H9 (cell line): ENCODE data around the gene ATP1A2. TPM values are rescaled to one million over a fixed set of nuclear protein-coding genes. Genes with fewer than 3 reads are reported as not detected.

Experiments used
- DNase-seq: peaks from one replicate; pipeline ENCODE4 v3.0.0-alpha.2; 2017
- H2AFZ ChIP-seq: one replicate; pipeline ENCODE4 v1.6.1; 2013; ENCODE audit warnings: mild to moderate bottlenecking, low read length, control low read depth, moderate library complexity
- H2AK5ac ChIP-seq: 2 replicates; pipeline ENCODE4 v1.6.1; 2013; ENCODE audit warnings: low read length, control low read depth, mixed read lengths; ENCODE audit not compliant: insufficient read length
- H2BK120ac ChIP-seq: one replicate; pipeline ENCODE4 v1.6.1; 2013; ENCODE audit warnings: low read depth, mild to moderate bottlenecking, low read length, control low read depth, inconsistent platforms; ENCODE audit not compliant: poor library complexity, severe bottlenecking
- H2BK12ac ChIP-seq: 2 replicates; pipeline ENCODE4 v1.6.1; 2013; ENCODE audit warnings: low read length, control low read depth, mixed read lengths, low read depth; ENCODE audit not compliant: insufficient read length
- H2BK15ac ChIP-seq: 2 replicates; pipeline ENCODE4 v1.6.1; 2013; ENCODE audit warnings: low read depth, low read length, control low read depth
- H2BK20ac ChIP-seq: one replicate; pipeline ENCODE4 v1.6.1; 2013; ENCODE audit warnings: low read depth, mild to moderate bottlenecking, low read length, control low read depth, inconsistent platforms; ENCODE audit not compliant: poor library complexity, severe bottlenecking
- H2BK5ac ChIP-seq: 2 replicates; pipeline ENCODE4 v1.6.1; 2013; ENCODE audit warnings: low read length, control low read depth, mixed read lengths; ENCODE audit not compliant: insufficient read length
- H3K14ac ChIP-seq: 2 replicates; pipeline ENCODE4 v1.6.1; 2013; ENCODE audit warnings: low read length, control low read depth; ENCODE audit not compliant: insufficient read depth
- H3K18ac ChIP-seq: 2 replicates; pipeline ENCODE4 v1.6.1; 2013; ENCODE audit warnings: low read depth, mild to moderate bottlenecking, mixed read lengths, low read length, control low read depth; ENCODE audit not compliant: insufficient read length
- H3K23ac ChIP-seq: 2 replicates; pipeline ENCODE4 v1.6.1; 2013; ENCODE audit warnings: low read length, control low read depth, mixed read lengths, low read depth; ENCODE audit not compliant: insufficient read length
- H3K23me2 ChIP-seq: 2 replicates; pipeline ENCODE4 v1.6.1; 2013; ENCODE audit warnings: low read depth, mild to moderate bottlenecking, mixed read lengths, low read length, control low read depth; ENCODE audit not compliant: insufficient read length, poor library complexity, severe bottlenecking
- H3K27ac ChIP-seq: 2 replicates; pipeline ENCODE4 v1.5.1; 2013; ENCODE audit warnings: low read length, control low read depth, mixed read lengths, low read depth; ENCODE audit not compliant: insufficient read length
- H3K27me3 ChIP-seq: 2 replicates; pipeline ENCODE4 v1.6.1; 2013; ENCODE audit warnings: low read length, control low read depth, inconsistent platforms; ENCODE audit not compliant: insufficient read depth
- H3K4ac ChIP-seq: 2 replicates; pipeline ENCODE4 v1.6.1; 2013; ENCODE audit warnings: low read depth, mild to moderate bottlenecking, control low read depth, inconsistent platforms, low read length, moderate library complexity
- H3K4me1 ChIP-seq: 2 replicates; pipeline ENCODE4 v1.6.1; 2013; ENCODE audit warnings: low read length, control low read depth, inconsistent platforms; ENCODE audit not compliant: insufficient read depth
- H3K4me2 ChIP-seq: 2 replicates; pipeline ENCODE4 v1.6.1; 2013; ENCODE audit warnings: low read length, control low read depth, mixed read lengths; ENCODE audit not compliant: insufficient read length, insufficient read depth
- H3K56ac ChIP-seq: 2 replicates; pipeline ENCODE4 v1.6.1; 2013; ENCODE audit warnings: low read depth, mild to moderate bottlenecking, mixed read lengths, low read length, control low read depth; ENCODE audit not compliant: insufficient read length
- H3K79me1 ChIP-seq: 2 replicates; pipeline ENCODE4 v1.6.1; 2013; ENCODE audit warnings: low read depth, mild to moderate bottlenecking, moderate library complexity, low read length, control low read depth, inconsistent platforms; ENCODE audit not compliant: insufficient read depth, poor library complexity, severe bottlenecking
- H3K79me2 ChIP-seq: 2 replicates; pipeline ENCODE4 v1.6.1; 2013; ENCODE audit warnings: low read length, control low read depth, inconsistent platforms; ENCODE audit not compliant: insufficient read depth
- H3K9ac ChIP-seq: 2 replicates; pipeline ENCODE4 v1.6.1; 2013; ENCODE audit warnings: low read length, control low read depth, mixed read lengths; ENCODE audit not compliant: insufficient read length; ENCODE audit errors: extremely low read depth
- H3K9me3 ChIP-seq: one replicate; pipeline ENCODE4 v1.6.1; 2013; ENCODE audit warnings: low read depth, low read length, inconsistent platforms; ENCODE audit not compliant: control insufficient read depth
- H3T11ph ChIP-seq: one replicate; pipeline ENCODE4 v1.6.1; 2013; ENCODE audit warnings: mild to moderate bottlenecking, low read length, control low read depth, inconsistent platforms
- H4K20me1 ChIP-seq: one replicate; pipeline ENCODE4 v1.6.1; 2013; ENCODE audit not compliant: control insufficient read depth, insufficient read length, insufficient read depth
- H4K5ac ChIP-seq: 2 replicates; pipeline ENCODE4 v1.6.1; 2013; ENCODE audit warnings: low read depth, mild to moderate bottlenecking, mixed read lengths, low read length, control low read depth; ENCODE audit not compliant: insufficient read length
- H4K8ac ChIP-seq: replicated peaks from 2 replicates; pipeline ENCODE4 v1.6.1; 2013; ENCODE audit warnings: low read length, control low read depth, mixed read lengths, low read depth; ENCODE audit not compliant: insufficient read length
- H4K91ac ChIP-seq: 2 replicates; pipeline ENCODE4 v1.6.1; 2013; ENCODE audit warnings: low read depth, mild to moderate bottlenecking, moderate library complexity, mixed read lengths, low read length, control low read depth; ENCODE audit not compliant: insufficient read length
- H3K27ac Mint-ChIP-seq, 3 experiments: 2 replicates in 2 of 3; 3 replicates in 1 of 3; pipeline ENCODE4 v1.8.0; 2020 to 2021; ENCODE audit warnings: mixed read lengths in 3 of 3, mild to moderate bottlenecking in 1 of 3, moderate library complexity in 1 of 3
- H3K27me3 Mint-ChIP-seq: 2 replicates; pipeline ENCODE4 v1.8.0; 2021; ENCODE audit warnings: low read depth, mild to moderate bottlenecking, moderate library complexity, mixed read lengths
- H3K36me3 Mint-ChIP-seq, 3 experiments: 2 replicates in 2 of 3; 3 replicates in 1 of 3; pipeline ENCODE4 v1.8.0; 2020 to 2021; ENCODE audit warnings: low read depth in 3 of 3, mixed read lengths in 3 of 3; ENCODE audit not compliant: insufficient read depth in 1 of 3
- H3K4me1 Mint-ChIP-seq, 2 experiments: 2 replicates each; pipeline ENCODE4 v1.8.0; 2020; ENCODE audit warnings: mixed read lengths in 2 of 2
- H3K4me3 Mint-ChIP-seq, 2 experiments: 2 replicates in 1 of 2; 3 replicates in 1 of 2; pipeline ENCODE4 v1.8.0; 2020 to 2021; ENCODE audit warnings: mild to moderate bottlenecking in 2 of 2, mixed read lengths in 2 of 2, moderate library complexity in 1 of 2
- H3K9me3 Mint-ChIP-seq, 2 experiments: 2 replicates in 1 of 2; 3 replicates in 1 of 2; pipeline ENCODE4 v1.8.0; 2020; ENCODE audit warnings: mild to moderate bottlenecking in 2 of 2, mixed read lengths in 2 of 2, moderate library complexity in 1 of 2
- CTCF ChIP-seq: fragments of 200-600 bp; sonication (generic); conservative IDR thresholded peaks from 3 replicates; pipeline ENCODE4 v1.8.0; 2021; ENCODE audit warnings: antibody characterized with exemption, mild to moderate bottlenecking
- WGBS: extraction: QIAGEN DNeasy Blood & Tissue Kit; methylation state at CpG from one replicate; pipeline ENCODE4 v1.1.7; 2013; ENCODE audit warnings: missing lambda C conversion rate, low lambda C conversion rate, mixed read lengths; ENCODE audit not compliant: insufficient read length; ENCODE audit errors: extremely low coverage; 5-methylcytosine and 5-hydroxymethylcytosine counted together
- total RNA-seq: library from RNA; stranded (reverse); gene quantifications from 2 replicates; pipeline ENCODE4 v1.2.1, GENCODE V29; 2021

ATP1A2 gene
- total RNA-seq, 1 experiment from 2014 or later = 3.0 TPM

- Histone ChIP-seq H3K9me3 (no peaks in the 10 kb centered on the region), H4K8ac (no peak overlapping the region), H2AFZ (no peak overlapping the region), H3K27ac (no peak overlapping the region), H2BK15ac (no peak overlapping the region), H3K4ac (no peak overlapping the region), H3T11ph (no peak overlapping the region), H3K4me2 (no peak overlapping the region), H2BK20ac (no peak overlapping the region), H3K18ac (no peak overlapping the region), H3K79me1 (no peaks in the 10 kb centered on the region), H3K4me1 (no peaks in the 10 kb centered on the region; the same call in 1 of the 2 replicates), H4K91ac (no peak overlapping the region), H3K14ac (no peak overlapping the region), H3K23me2 (no peaks in the 10 kb centered on the region), H3K79me2 (no peaks in the 10 kb centered on the region), H3K56ac (no peak overlapping the region), H3K23ac (no peak overlapping the region), H2BK5ac (no peak overlapping the region), H3K27me3 (no peaks in the 10 kb centered on the region), H2BK12ac (no peak overlapping the region), H4K20me1 (no peaks in the 10 kb centered on the region), H2AK5ac (no peak overlapping the region), H3K9ac (no peak overlapping the region), H2BK120ac (no peak overlapping the region), H4K5ac (no peak overlapping the region)
- DNase-seq = no peak
- H3K4me3 Mint-ChIP-seq = no peak overlapping the region; a peak in 1 of 5 replicates
- H3K4me1 Mint-ChIP-seq = peaks cover 9 to 13% of the 10 kb centered on the region in 2 experiments; a peak in 3 of 4 replicates
- TF ChIP-seq CTCF = no peak
- H3K27me3 Mint-ChIP-seq = peaks cover 22% of the 10 kb centered on the region
- H3K36me3 Mint-ChIP-seq = no peaks in the 10 kb centered on the region
- peak overlapping the region in 1 of 3 experiments; percentile 12; a peak in 2 of 7 replicates for H3K27ac Mint-ChIP-seq
- WGBS = no CpG with 5 or more reads among the region's 7 CpGs
- no peaks in the 10 kb centered on the region for H3K9me3 Mint-ChIP-seq
These were observed 70.7 kb downstream of the ATP1A2 start for GRCh38 chr1:160186246-160186645.
